ENCODE data around the gene SH3RF3.
A peak's percentile ranks its signal among the peaks of the same experiment; 100 is the strongest.

SH3RF3 gene

DNA sequence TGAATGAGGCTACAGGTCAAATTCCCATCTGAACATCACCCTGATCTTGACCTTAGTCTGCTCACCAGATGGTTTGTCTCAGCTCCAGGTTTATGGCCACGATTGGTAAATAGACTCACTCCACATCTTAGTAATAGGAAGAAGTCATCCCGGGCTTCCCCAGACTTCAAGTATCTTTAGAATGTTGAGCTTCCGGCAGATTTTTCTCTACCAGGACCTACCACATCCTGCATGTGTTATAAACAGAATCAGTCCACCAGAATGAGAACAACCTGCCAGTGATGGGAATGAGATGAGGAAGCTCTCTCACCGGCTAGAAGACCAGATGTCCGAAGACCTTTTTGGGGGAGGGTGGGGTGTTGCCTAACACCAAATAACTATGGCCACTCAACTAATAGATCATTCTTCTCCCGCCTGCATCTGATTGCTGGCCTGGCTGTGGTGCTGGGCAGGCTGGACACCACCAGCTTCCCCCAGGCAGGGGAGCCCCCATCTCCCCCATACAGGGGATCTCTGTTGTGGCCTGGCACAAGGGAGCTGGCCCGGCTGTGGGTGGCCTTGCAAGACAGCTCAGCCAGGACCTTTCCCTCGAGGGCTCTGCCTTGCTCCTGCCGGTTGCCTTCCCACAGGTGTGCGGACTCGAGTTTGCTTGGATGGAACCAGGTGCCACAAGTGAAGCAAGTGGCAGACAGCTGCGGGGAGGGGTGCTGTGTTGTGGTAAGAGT, 88.5 kb downstream of the SH3RF3 start:
- DNase-seq: peak; percentile 99
- Histone ChIP-seq H3K36me3 (ENCODE audit: control insufficient read depth in 1 of 2, insufficient read depth in 2 of 2, low read depth in 1 of 2, low read length in 2 of 2) (peaks cover 0 to 3% of the 10 kb centered on the region in 2 experiments), H3K4me1 (ENCODE audit: control insufficient read depth, insufficient read depth, low read depth, low read length) (peaks cover 16% of the 10 kb centered on the region), H3K27me3 (ENCODE audit: control insufficient read depth in 1 of 2, insufficient read depth in 1 of 2, low read length in 2 of 2) (peaks cover 3 to 20% of the 10 kb centered on the region in 2 experiments), H2BK120ac (ENCODE audit: low read depth, low read length) (peak overlapping the region; percentile 20), H3K4me2 (ENCODE audit: low read length, poor library complexity, severe bottlenecking) (no peak overlapping the region), H3K4me3 (ENCODE audit: insufficient read depth in 1 of 2, low read depth in 1 of 2, low read length in 2 of 2) (no peak overlapping the region), H3K9ac (ENCODE audit: low read length) (no peak overlapping the region), H3K4ac (ENCODE audit: low read depth in 1 of 2, low read length in 2 of 2) (peak overlapping the region; percentile 20 to 73), H3K14ac (ENCODE audit: low read length in 2 of 2) (no peak overlapping the region), H3K27ac (ENCODE audit: low read length, poor library complexity, severe bottlenecking) (no peak overlapping the region), H3K79me1 (replicated peaks; ENCODE audit: low read length, poor library complexity, severe bottlenecking) (peaks cover 34% of the 10 kb centered on the region), H2AK5ac (ENCODE audit: low read length, severe bottlenecking) (no peak overlapping the region), H2BK15ac (ENCODE audit: low read depth, poor library complexity, severe bottlenecking) (peak overlapping the region; percentile 71), H3K23ac (ENCODE audit: low read length in 2 of 2) (no peak overlapping the region), H3K18ac (ENCODE audit: low read depth in 1 of 2, low read length in 2 of 2) (peak overlapping the region; percentile 25 to 93), H4K8ac (ENCODE audit: low read length) (peak overlapping the region; percentile 38), H2BK12ac (ENCODE audit: low read length in 2 of 2) (peak overlapping the region; percentile 2 to 24), H3K9me3 (ENCODE audit: control insufficient read depth, low read length) (peaks cover 3% of the 10 kb centered on the region), H2BK5ac (ENCODE audit: low read depth, low read length, poor library complexity, severe bottlenecking) (no peak overlapping the region), H2AFZ (ENCODE audit: low read depth, low read length) (no peak overlapping the region), H4K91ac (ENCODE audit: low read length) (peak overlapping the region; percentile 92)
- WGBS: 56% methylated on average over 9 of the region's 12 CpGs

DNA sequence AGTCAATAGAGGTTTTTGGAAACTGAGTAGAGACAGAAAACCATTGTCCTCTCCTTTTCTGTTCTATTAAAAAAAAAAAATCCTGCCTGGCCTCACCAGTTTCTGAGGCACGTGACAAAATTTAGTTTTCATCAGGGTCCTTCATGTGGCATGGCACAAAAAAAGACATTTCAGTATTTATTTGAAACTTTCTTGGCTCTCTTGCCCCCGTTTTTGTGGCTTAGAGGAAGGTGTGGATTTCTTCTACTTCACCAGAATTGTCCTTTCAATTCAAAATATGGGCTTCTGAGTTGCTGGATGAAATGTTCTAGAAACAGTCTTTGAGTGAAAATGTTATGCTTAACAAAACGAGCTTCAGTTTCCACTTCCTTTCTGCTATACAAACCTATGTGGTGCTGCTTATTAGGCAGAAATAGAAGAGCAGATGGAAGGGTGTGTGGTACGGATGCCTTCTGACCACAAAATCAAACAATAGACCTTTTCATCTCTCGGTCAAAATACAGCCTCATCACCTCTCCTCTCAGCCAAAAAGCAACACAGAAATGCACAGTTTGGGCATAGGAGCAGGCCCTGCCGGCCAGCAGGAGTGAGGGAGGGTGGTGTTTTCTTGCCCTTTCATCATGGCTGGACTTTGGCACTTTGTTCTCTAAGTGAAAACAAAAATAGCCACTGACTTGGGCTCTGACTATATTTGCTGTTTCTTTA, 89.2 kb downstream of the SH3RF3 start:
- Histone ChIP-seq H3K36me3 (ENCODE audit: control insufficient read depth in 1 of 2, insufficient read depth in 2 of 2, low read depth in 1 of 2, low read length in 2 of 2) (peaks cover 0 to 5% of the 10 kb centered on the region in 2 experiments), H2BK5ac (ENCODE audit: low read depth, low read length, poor library complexity, severe bottlenecking) (no peak overlapping the region), H3K18ac (ENCODE audit: low read depth in 1 of 2, low read length in 2 of 2) (peak overlapping the region; percentile 80 to 93), H2AK5ac (ENCODE audit: low read length, severe bottlenecking) (no peak overlapping the region), H3K14ac (ENCODE audit: low read length in 2 of 2) (peak overlapping the region in 1 of 2 experiments; percentile 14), H3K27me3 (ENCODE audit: control insufficient read depth in 1 of 2, insufficient read depth in 1 of 2, low read length in 2 of 2) (peaks cover 3 to 14% of the 10 kb centered on the region in 2 experiments), H3K23ac (ENCODE audit: low read length in 2 of 2) (no peak overlapping the region), H2BK120ac (ENCODE audit: low read depth, low read length) (peak overlapping the region; percentile 74), H3K4ac (ENCODE audit: low read depth in 1 of 2, low read length in 2 of 2) (peak overlapping the region; percentile 52 to 73), H3K79me1 (replicated peaks; ENCODE audit: low read length, poor library complexity, severe bottlenecking) (peaks cover 36% of the 10 kb centered on the region), H3K4me2 (ENCODE audit: low read length, poor library complexity, severe bottlenecking) (no peak overlapping the region), H2AFZ (ENCODE audit: low read depth, low read length) (no peak overlapping the region), H2BK12ac (ENCODE audit: low read length in 2 of 2) (peak overlapping the region; percentile 86 to 98), H2BK15ac (ENCODE audit: low read depth, poor library complexity, severe bottlenecking) (peak overlapping the region; percentile 71), H3K9me3 (ENCODE audit: control insufficient read depth, low read length) (peaks cover 3% of the 10 kb centered on the region), H3K4me1 (ENCODE audit: control insufficient read depth, insufficient read depth, low read depth, low read length) (peaks cover 16% of the 10 kb centered on the region), H4K91ac (ENCODE audit: low read length) (peak overlapping the region; percentile 92), H4K8ac (ENCODE audit: low read length) (peak overlapping the region; percentile 69), H3K4me3 (ENCODE audit: insufficient read depth in 1 of 2, low read depth in 1 of 2, low read length in 2 of 2) (no peak overlapping the region), H3K9ac (ENCODE audit: low read length) (no peak overlapping the region), H3K27ac (ENCODE audit: low read length, poor library complexity, severe bottlenecking) (no peak overlapping the region)
- 60% methylated on average over 2 of the region's 6 CpGs for WGBS
- DNase-seq: peak; percentile 55

DNA sequence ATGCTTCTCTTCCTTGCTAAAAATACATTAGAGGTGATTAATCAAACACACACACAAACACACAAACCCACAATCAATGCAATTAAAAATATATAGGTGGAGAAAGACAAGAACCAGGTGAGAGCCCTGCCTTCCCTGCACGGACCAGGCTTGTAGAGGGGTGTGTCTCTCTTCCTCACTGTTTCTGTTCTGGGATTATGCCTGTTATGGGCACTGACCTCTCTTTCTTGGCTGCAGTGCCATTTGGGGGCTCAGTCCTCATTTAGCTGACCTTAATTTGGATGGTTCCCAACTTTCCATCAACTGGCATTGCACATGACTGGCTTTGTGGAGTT, 89.8 kb downstream of the SH3RF3 start:
- H3K9me3 ChIP-seq (ENCODE audit: control insufficient read depth, low read length): peaks cover 3% of the 10 kb centered on the region
- H2AFZ ChIP-seq (ENCODE audit: low read depth, low read length): no peak overlapping the region
- no peak overlapping the region for H3K4me3 ChIP-seq (ENCODE audit: insufficient read depth in 1 of 2, low read depth in 1 of 2, low read length in 2 of 2)
- H2BK5ac ChIP-seq (ENCODE audit: low read depth, low read length, poor library complexity, severe bottlenecking): no peak overlapping the region
- no peak for DNase-seq
- H4K91ac ChIP-seq (ENCODE audit: low read length): peak overlapping the region; percentile 2
- no peak overlapping the region for H3K14ac ChIP-seq (ENCODE audit: low read length in 2 of 2)
- H2BK15ac ChIP-seq (ENCODE audit: low read depth, poor library complexity, severe bottlenecking): no peak overlapping the region
- peaks cover 3 to 11% of the 10 kb centered on the region in 2 experiments for H3K27me3 ChIP-seq (ENCODE audit: control insufficient read depth in 1 of 2, insufficient read depth in 1 of 2, low read length in 2 of 2)
- H3K36me3 ChIP-seq (ENCODE audit: control insufficient read depth in 1 of 2, insufficient read depth in 2 of 2, low read depth in 1 of 2, low read length in 2 of 2): peaks cover 0 to 5% of the 10 kb centered on the region in 2 experiments
- H2BK12ac ChIP-seq (ENCODE audit: low read length in 2 of 2): peak overlapping the region in 1 of 2 experiments; percentile 29
- no peak overlapping the region for H2AK5ac ChIP-seq (ENCODE audit: low read length, severe bottlenecking)
- H3K79me1 ChIP-seq (replicated peaks; ENCODE audit: low read length, poor library complexity, severe bottlenecking): peaks cover 36% of the 10 kb centered on the region
- 86% methylated on average over 1 of the region's 1 CpG for WGBS
- H3K18ac ChIP-seq (ENCODE audit: low read depth in 1 of 2, low read length in 2 of 2): peak overlapping the region; percentile 7 to 48
- no peak overlapping the region for H3K23ac ChIP-seq (ENCODE audit: low read length in 2 of 2)
- peak overlapping the region in 1 of 2 experiments; percentile 16 for H3K4ac ChIP-seq (ENCODE audit: low read depth in 1 of 2, low read length in 2 of 2)
- H3K27ac ChIP-seq (ENCODE audit: low read length, poor library complexity, severe bottlenecking): no peak overlapping the region
- no peak overlapping the region for H3K9ac ChIP-seq (ENCODE audit: low read length)
- no peak overlapping the region for H3K4me2 ChIP-seq (ENCODE audit: low read length, poor library complexity, severe bottlenecking)
- H4K8ac ChIP-seq (ENCODE audit: low read length): no peak overlapping the region
- H3K4me1 ChIP-seq (ENCODE audit: control insufficient read depth, insufficient read depth, low read depth, low read length): peaks cover 13% of the 10 kb centered on the region
- H2BK120ac ChIP-seq (ENCODE audit: low read depth, low read length): peak overlapping the region; percentile 6

DNA sequence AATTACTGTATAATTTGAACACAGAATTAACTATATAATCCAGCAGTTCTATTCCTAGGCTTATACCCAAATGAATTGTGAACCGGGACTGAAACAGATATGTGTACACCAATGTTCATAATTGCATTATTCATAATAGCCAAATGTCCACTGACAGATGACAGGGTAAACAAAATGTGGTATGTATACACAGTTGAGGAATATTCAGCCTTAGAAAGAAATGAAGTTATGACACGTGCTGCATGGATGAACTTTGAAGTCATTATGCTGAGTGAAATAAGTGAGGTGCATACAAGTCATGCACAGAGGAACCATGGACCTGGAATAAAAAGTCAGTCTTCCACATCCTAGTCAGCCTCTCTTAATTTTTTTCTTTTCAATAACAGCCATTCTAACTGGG, 91.9 kb downstream of the SH3RF3 start:
- Histone ChIP-seq H2BK15ac (ENCODE audit: low read depth, poor library complexity, severe bottlenecking) (no peak overlapping the region), H2AFZ (ENCODE audit: low read depth, low read length) (no peak overlapping the region), H3K4me1 (ENCODE audit: control insufficient read depth, insufficient read depth, low read depth, low read length) (peaks cover 5% of the 10 kb centered on the region), H3K9ac (ENCODE audit: low read length) (no peak overlapping the region), H4K8ac (ENCODE audit: low read length) (no peak overlapping the region), H3K79me1 (replicated peaks; ENCODE audit: low read length, poor library complexity, severe bottlenecking) (peaks cover 26% of the 10 kb centered on the region), H2AK5ac (ENCODE audit: low read length, severe bottlenecking) (no peak overlapping the region), H3K4me3 (ENCODE audit: insufficient read depth in 1 of 2, low read depth in 1 of 2, low read length in 2 of 2) (no peak overlapping the region), H3K36me3 (ENCODE audit: control insufficient read depth in 1 of 2, insufficient read depth in 2 of 2, low read depth in 1 of 2, low read length in 2 of 2) (peaks cover 0 to 3% of the 10 kb centered on the region in 2 experiments), H3K27ac (ENCODE audit: low read length, poor library complexity, severe bottlenecking) (no peak overlapping the region), H3K18ac (ENCODE audit: low read depth in 1 of 2, low read length in 2 of 2) (no peak overlapping the region), H4K91ac (ENCODE audit: low read length) (no peak overlapping the region), H3K27me3 (ENCODE audit: control insufficient read depth in 1 of 2, insufficient read depth in 1 of 2, low read length in 2 of 2) (peaks cover 0 to 5% of the 10 kb centered on the region in 2 experiments), H3K4ac (ENCODE audit: low read depth in 1 of 2, low read length in 2 of 2) (no peak overlapping the region), H2BK12ac (ENCODE audit: low read length in 2 of 2) (no peak overlapping the region), H2BK5ac (ENCODE audit: low read depth, low read length, poor library complexity, severe bottlenecking) (no peak overlapping the region), H3K14ac (ENCODE audit: low read length in 2 of 2) (no peak overlapping the region), H2BK120ac (ENCODE audit: low read depth, low read length) (no peak overlapping the region), H3K9me3 (ENCODE audit: control insufficient read depth, low read length) (peaks cover 3% of the 10 kb centered on the region), H3K4me2 (ENCODE audit: low read length, poor library complexity, severe bottlenecking) (no peak overlapping the region), H3K23ac (ENCODE audit: low read length in 2 of 2) (no peak overlapping the region)
- DNase-seq: no peak
- 100% methylated on average over 1 of the region's 2 CpGs for WGBS

Measured in mesenchymal stem cell (in vitro differentiated cells and primary cell).